HCT116 (cell line): ENCODE data around the gene ANKRD55. TPM values are rescaled to one million over a fixed set of nuclear protein-coding genes. Genes with fewer than 3 reads are reported as not detected.

ENCODE experiments used
- ATAC-seq: fragments of 200-7000 bp; cut with Tn5 transposase; 2 replicates; pipeline ENCODE4 v1.9.1; 2020; ENCODE audit warnings: mild to moderate bottlenecking, moderate library complexity
- BruUV-seq: library from RNA; stranded (reverse); fragments of 400-500 nt; replicated peaks from 2 replicates; lab custom pipeline; 2021; lab: Mats Ljungman, UMichigan
- CTCF ChIA-PET: fragments of 300-600 bp; sonication (Branson Sonifier 250); formaldehyde crosslinking; loops from one replicate; lab custom pipeline; 2021; ENCODE audit warnings: antibody characterized with exemption; lab: Charles Lee
- POLR2A ChIA-PET: fragments of 300-600, 350-600 bp; sonication (Branson Sonifier 250); formaldehyde crosslinking; loops from one replicate; lab custom pipeline; 2021; ENCODE audit warnings: antibody characterized with exemption; lab: Charles Lee
- RAD21 ChIA-PET, 2 experiments: fragments of 300-600 bp; sonication (Branson Sonifier 250); formaldehyde crosslinking; loops; one replicate each; lab custom pipeline; 2023; ENCODE audit warnings: low total read pairs in 2 of 2; ENCODE audit not compliant: uncharacterized antibody in 2 of 2, unreplicated experiment in 2 of 2, low non-redundant PET in 1 of 2; lab: Charles Lee
- DNase-seq: peaks from one replicate; pipeline ENCODE4 v3.0.0-alpha.2; 2010; ENCODE audit warnings: low read depth, low spot score
- H2AFZ ChIP-seq: fragments of 200-600 bp; shearing (Covaris generic), sonication (generic); 2 replicates; pipeline ENCODE4 v1.6.1; 2017; ENCODE audit warnings: low read depth, mixed run types, mixed read lengths, antibody characterized with exemption, low read length; ENCODE audit not compliant: poor library complexity, severe bottlenecking
- H3K27ac ChIP-seq: 2 replicates; pipeline ENCODE4 v1.5.1; 2012; ENCODE audit warnings: low read depth, low read length
- H3K27me3 ChIP-seq: fragments of 200-600 bp; sonication (generic); 2 replicates; pipeline ENCODE4 v1.6.1; 2016; ENCODE audit warnings: mixed run types, low read length, mixed read lengths; ENCODE audit not compliant: insufficient read depth
- H3K36me3 ChIP-seq, 2 experiments: fragments of 200-500 bp in 1 of 2; fragments of 200-600 bp in 1 of 2; sonication (Bioruptor generic) in 1 of 2; sonication (generic) in 1 of 2; 2 replicates each; pipeline versions ENCODE4 v1.5.1 to v1.6.1; 2014 to 2016; ENCODE audit warnings: low read length in 2 of 2, inconsistent platforms in 1 of 2, mixed read lengths in 1 of 2, mixed run types in 1 of 2; ENCODE audit not compliant: insufficient read depth in 2 of 2, control insufficient read depth in 1 of 2
- H3K4me1 ChIP-seq, 2 experiments: fragments of 200-600 bp in 1 of 2; sonication (generic) in 1 of 2; 2 replicates each; pipeline versions ENCODE4 v1.5.1 to v1.6.1; 2012 to 2017; ENCODE audit warnings: low read length in 2 of 2, inconsistent platforms in 1 of 2, mild to moderate bottlenecking in 1 of 2, mixed read lengths in 1 of 2, mixed run types in 1 of 2, moderate library complexity in 1 of 2; ENCODE audit not compliant: insufficient read depth in 2 of 2, control insufficient read depth in 1 of 2
- H3K4me2 ChIP-seq: fragments of 200-600 bp; sonication (generic); 2 replicates; pipeline ENCODE4 v1.6.1; 2017; ENCODE audit warnings: mixed run types, low read length, mixed read lengths
- H3K4me3 ChIP-seq, 2 experiments: fragments of 200-600 bp in 1 of 2; sonication (generic) in 1 of 2; replicated peaks in 1 of 2; 2 replicates each; pipeline ENCODE4 v1.5.1; 2011 to 2016; ENCODE audit warnings: low read length in 2 of 2, control low read depth in 1 of 2, low read depth in 1 of 2, mild to moderate bottlenecking in 1 of 2, mixed read lengths in 1 of 2, mixed run types in 1 of 2
- H3K79me2 ChIP-seq: fragments of 200-600 bp; sonication (generic); 2 replicates; pipeline ENCODE4 v1.6.1; 2017; ENCODE audit warnings: mild to moderate bottlenecking, mixed run types, low read length, moderate library complexity, mixed read lengths; ENCODE audit not compliant: insufficient read depth
- H3K9ac ChIP-seq: fragments of 200-600 bp; sonication (generic); 2 replicates; pipeline ENCODE4 v1.6.1; 2016; ENCODE audit warnings: low read length, mixed read lengths
- H3K9me2 ChIP-seq: fragments of 200-600 bp; sonication (generic), shearing (Covaris generic); 2 replicates; pipeline ENCODE4 v1.6.1; 2017; ENCODE audit warnings: mixed run types, mild to moderate bottlenecking, moderate library complexity; ENCODE audit not compliant: insufficient read depth
- H3K9me3 ChIP-seq, 2 experiments: fragments of 200-500 bp in 1 of 2; fragments of 200-600 bp in 1 of 2; sonication (Bioruptor generic) in 1 of 2; sonication (generic) in 1 of 2; 2 replicates each; pipeline ENCODE4 v1.6.1; 2014 to 2017; ENCODE audit warnings: low read length in 2 of 2, mixed read lengths in 2 of 2, inconsistent platforms in 1 of 2, low read depth in 1 of 2, mild to moderate bottlenecking in 1 of 2, mixed run types in 1 of 2, moderate library complexity in 1 of 2; ENCODE audit not compliant: control insufficient read depth in 1 of 2, insufficient read depth in 1 of 2
- H4K20me1 ChIP-seq: fragments of 200-600 bp; sonication (generic), shearing (Covaris generic); 2 replicates; pipeline ENCODE4 v1.6.1; 2017; ENCODE audit warnings: mixed run types, mild to moderate bottlenecking, moderate library complexity; ENCODE audit not compliant: insufficient read depth
- CBX3 ChIP-seq: IDR thresholded peaks from 2 replicates; pipeline ENCODE4 v1.6.1; 2012; ENCODE audit warnings: low read depth
- EGR1 ChIP-seq: IDR thresholded peaks from 2 replicates; pipeline ENCODE4 v1.6.1; 2012; ENCODE audit warnings: low read depth
- ELF1 ChIP-seq: IDR thresholded peaks from 2 replicates; pipeline ENCODE4 v1.6.1; 2012; ENCODE audit warnings: low read depth, borderline replicate concordance
- EZH2 ChIP-seq: fragments of 200-600 bp; sonication (generic); IDR thresholded peaks from 2 replicates; pipeline ENCODE4 v1.6.1; 2017; ENCODE audit warnings: antibody characterized with exemption, mixed run types
- FOSL1 ChIP-seq: IDR thresholded peaks from 2 replicates; pipeline ENCODE4 v1.6.1; 2012; ENCODE audit warnings: low read depth
- POLR2AphosphoS5 ChIP-seq: IDR thresholded peaks from 2 replicates; pipeline ENCODE4 v1.6.1; 2011; ENCODE audit warnings: mild to moderate bottlenecking, low read depth, low read length, moderate library complexity
- SIN3A ChIP-seq: IDR thresholded peaks from 2 replicates; pipeline ENCODE4 v1.6.1; 2012; ENCODE audit warnings: low read depth
- SP1 ChIP-seq: IDR thresholded peaks from 2 replicates; pipeline ENCODE4 v1.6.1; 2012; ENCODE audit warnings: low read depth
- intact Hi-C: fragments of 100-400 bp; cut with micrococcal nuclease; formaldehyde crosslinking; loops from 2 replicates; pipeline ENCODE4 v1.10.0; 2022
- total RNA-seq: library from RNA; stranded (reverse); gene quantifications from one replicate; pipeline ENCODE4 v1.2.1, GENCODE V29; 2021; ENCODE audit not compliant: unreplicated experiment
- TF ChIP-seq, protein P1 (sequence below): IDR thresholded peaks from 2 replicates; pipeline ENCODE4 v1.6.1; 2012
- TF ChIP-seq, protein P2 (sequence below): IDR thresholded peaks from 2 replicates; pipeline ENCODE4 v1.6.1; 2012; ENCODE audit warnings: low read depth
- TF ChIP-seq, protein P3 (sequence below): IDR thresholded peaks from 2 replicates; pipeline ENCODE4 v1.6.1; 2012

Gene ANKRD55
- total RNA-seq, 1 experiment from 2014 or later, result not detected

- Histone ChIP-seq H3K4me2 (no peak overlapping the region), H3K9me2 (no peaks in the 10 kb centered on the region), H3K27me3 (no peaks in the 10 kb centered on the region), H3K36me3 (no peaks in the 10 kb centered on the region), H4K20me1 (no peaks in the 10 kb centered on the region), H3K9me3 (no peaks in the 10 kb centered on the region), H3K79me2 (no peaks in the 10 kb centered on the region), H3K4me1 (peaks cover 13 to 21% of the 10 kb centered on the region in 2 experiments), H3K4me3 (no peak overlapping the region), H3K27ac (no peak overlapping the region), H2AFZ (no peak overlapping the region), H3K9ac (no peak overlapping the region)
- TF ChIP-seq SP1 (no peak), EGR1 (no peak), ELF1 (no peak), SIN3A (no peak), CBX3 (no peak), POLR2AphosphoS5 (no peak), FOSL1 (no peak), EZH2 (no peak)
- TF ChIP-seq, protein P1, sequence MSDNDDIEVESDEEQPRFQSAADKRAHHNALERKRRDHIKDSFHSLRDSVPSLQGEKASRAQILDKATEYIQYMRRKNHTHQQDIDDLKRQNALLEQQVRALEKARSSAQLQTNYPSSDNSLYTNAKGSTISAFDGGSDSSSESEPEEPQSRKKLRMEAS, result no peak
- TF ChIP-seq, protein P2, sequence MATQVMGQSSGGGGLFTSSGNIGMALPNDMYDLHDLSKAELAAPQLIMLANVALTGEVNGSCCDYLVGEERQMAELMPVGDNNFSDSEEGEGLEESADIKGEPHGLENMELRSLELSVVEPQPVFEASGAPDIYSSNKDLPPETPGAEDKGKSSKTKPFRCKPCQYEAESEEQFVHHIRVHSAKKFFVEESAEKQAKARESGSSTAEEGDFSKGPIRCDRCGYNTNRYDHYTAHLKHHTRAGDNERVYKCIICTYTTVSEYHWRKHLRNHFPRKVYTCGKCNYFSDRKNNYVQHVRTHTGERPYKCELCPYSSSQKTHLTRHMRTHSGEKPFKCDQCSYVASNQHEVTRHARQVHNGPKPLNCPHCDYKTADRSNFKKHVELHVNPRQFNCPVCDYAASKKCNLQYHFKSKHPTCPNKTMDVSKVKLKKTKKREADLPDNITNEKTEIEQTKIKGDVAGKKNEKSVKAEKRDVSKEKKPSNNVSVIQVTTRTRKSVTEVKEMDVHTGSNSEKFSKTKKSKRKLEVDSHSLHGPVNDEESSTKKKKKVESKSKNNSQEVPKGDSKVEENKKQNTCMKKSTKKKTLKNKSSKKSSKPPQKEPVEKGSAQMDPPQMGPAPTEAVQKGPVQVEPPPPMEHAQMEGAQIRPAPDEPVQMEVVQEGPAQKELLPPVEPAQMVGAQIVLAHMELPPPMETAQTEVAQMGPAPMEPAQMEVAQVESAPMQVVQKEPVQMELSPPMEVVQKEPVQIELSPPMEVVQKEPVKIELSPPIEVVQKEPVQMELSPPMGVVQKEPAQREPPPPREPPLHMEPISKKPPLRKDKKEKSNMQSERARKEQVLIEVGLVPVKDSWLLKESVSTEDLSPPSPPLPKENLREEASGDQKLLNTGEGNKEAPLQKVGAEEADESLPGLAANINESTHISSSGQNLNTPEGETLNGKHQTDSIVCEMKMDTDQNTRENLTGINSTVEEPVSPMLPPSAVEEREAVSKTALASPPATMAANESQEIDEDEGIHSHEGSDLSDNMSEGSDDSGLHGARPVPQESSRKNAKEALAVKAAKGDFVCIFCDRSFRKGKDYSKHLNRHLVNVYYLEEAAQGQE, result no peak
- TF ChIP-seq, protein P3, sequence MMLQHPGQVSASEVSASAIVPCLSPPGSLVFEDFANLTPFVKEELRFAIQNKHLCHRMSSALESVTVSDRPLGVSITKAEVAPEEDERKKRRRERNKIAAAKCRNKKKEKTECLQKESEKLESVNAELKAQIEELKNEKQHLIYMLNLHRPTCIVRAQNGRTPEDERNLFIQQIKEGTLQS, result no peak
- no peak for DNase-seq
- no TSS peak for BruUV-seq
- ChIA-PET RAD21 (no interaction called here), POLR2A (no interaction called here), CTCF (interaction anchor here (1.4 kb wide), 1 partner anchor 1020 kb away, joined by 4 read pairs; no protein-coding TSS in a partner anchor)
- ATAC-seq, result no peak
- intact Hi-C loops, result no loop called here
Observed at GRCh38 chr5:56207537-56207936, 25.6 kb downstream of the ANKRD55 start.
